GM15510 (cell line): ENCODE results near the gene MYT1.

Experiments
- POLR2A ChIP-seq: IDR thresholded peaks from 3 replicates; pipeline ENCODE4 v1.6.1; 2011; ENCODE audit warnings: borderline replicate concordance; ENCODE audit not compliant: insufficient read length; ENCODE audit errors: extremely low read depth

The MYT1 gene

DNA sequence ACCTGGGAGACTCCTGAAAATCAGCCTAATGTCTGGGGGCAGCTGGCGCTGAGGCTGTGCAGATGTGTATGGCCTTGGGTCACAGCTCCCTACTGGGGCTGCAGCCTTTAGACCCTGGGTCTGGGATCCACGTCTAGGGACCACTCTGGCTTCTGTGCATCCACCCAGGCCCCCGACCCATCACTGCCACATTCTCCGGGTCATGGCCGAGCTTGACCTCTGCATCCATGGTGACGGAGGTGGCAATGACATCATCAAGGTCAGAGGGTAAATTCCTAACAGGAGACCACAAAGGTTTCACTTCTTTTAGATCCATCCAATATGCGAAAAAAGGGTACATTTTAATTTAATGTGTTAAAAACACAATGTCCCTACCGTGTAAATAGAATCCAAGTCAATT is 76.8 kb downstream of the MYT1 start:
- no peak for TF ChIP-seq POLR2A

DNA sequence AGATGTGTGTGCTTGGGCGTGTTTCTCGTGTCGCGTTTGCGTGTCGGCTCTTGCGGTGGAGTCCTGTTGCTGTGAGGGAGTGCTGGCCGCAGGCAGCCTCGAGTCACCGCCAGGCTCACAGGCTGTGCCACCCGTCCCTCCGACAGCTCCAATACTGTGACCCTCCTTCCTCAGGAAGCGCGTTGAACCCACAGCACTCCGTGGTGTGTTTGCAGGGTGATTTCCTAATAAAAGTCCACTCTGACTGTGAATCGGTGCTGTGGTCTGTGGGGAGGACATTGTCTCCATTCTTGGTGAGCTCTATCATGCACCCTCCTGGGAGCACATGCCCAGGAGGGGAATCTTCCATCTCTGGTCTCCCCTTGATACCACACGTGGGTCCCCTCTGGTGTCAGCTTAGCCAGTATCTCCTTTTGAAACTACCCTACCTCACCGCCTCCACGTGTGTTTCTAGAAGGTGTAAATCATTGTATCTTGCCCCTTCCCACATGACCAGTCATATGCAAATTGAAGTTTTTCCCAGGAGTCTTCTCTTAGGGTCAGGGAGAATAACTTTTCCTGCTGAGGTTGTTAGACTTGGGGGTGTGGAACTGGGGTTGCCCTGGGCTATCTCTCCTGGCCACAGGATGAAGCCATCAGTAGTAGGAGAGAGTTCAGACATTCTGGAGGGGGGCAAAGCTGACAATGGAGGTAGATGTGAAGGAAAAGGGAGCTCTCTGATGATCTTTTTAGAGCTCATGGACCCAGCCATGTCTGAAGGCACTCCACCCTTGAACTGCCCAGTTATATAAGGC is 77.9 kb downstream of the MYT1 start:
- TF ChIP-seq POLR2A, result no peak

DNA sequence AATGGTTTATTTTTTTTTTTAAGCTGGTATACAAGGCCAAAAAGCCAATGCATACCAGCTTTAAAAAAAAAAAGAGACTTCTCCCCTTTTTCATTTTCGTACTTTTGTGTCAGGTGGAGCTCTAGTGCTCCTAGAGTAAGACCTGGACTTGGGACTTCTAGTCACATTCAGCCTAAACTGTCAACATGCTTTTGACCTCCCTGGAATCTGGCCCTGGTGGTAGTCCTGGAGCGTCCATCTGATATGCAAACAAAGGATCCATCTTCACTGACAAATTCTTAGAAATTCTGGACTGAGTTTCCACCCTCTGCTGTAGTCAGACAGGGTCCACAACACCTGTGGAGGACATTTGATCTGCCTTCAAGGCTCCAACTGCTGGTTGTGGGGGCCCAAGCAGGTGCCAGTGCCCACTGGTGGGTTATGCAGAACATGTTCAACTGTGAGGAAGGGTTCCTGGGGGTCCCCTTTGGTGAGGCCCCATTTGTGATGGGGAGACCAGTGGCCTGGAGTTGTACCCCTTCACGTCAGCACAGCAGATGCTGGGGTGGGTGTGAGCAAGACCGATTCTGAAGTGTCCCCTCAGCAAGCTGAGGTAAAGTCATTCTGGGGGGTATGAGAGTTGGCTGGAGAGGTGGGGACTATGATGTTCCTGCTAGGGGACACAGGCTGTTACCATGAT is 78.7 kb downstream of the MYT1 start:
- no peak for TF ChIP-seq POLR2A

DNA sequence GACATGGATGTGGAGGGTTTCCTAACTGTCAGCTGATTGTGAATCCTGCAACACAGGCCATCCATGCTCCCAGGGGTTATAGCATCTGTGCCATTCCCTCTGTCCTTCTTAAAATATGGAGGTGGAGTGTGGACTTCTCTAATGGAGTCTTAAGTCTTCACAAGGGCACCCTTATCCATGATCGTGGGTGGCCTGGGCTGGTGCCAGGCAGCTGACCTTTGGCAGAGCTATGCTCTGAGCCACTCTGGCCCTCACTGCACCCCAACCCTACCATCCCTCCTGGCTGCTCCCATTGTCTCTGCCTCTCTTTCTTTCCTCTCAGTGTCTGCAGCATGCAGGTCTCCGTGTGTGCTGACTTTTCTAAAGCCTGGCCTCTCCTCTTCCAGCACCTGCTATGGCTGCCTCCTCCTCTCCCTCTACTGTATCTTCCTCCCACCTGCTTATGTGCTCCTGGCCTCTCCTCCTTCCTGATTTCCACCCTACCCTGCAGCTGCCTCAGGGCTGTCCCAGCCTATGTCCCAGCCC is 80.1 kb downstream of the MYT1 start:
- TF ChIP-seq POLR2A, result no peak

- TF ChIP-seq POLR2A, result no peak
Observed at GRCh38 chr20:64244870-64245603, 80.8 kb downstream of the MYT1 start.

GRCh38 chr20:64245746-64246595 is 81.7 kb downstream of the MYT1 start:
- no peak for TF ChIP-seq POLR2A

DNA sequence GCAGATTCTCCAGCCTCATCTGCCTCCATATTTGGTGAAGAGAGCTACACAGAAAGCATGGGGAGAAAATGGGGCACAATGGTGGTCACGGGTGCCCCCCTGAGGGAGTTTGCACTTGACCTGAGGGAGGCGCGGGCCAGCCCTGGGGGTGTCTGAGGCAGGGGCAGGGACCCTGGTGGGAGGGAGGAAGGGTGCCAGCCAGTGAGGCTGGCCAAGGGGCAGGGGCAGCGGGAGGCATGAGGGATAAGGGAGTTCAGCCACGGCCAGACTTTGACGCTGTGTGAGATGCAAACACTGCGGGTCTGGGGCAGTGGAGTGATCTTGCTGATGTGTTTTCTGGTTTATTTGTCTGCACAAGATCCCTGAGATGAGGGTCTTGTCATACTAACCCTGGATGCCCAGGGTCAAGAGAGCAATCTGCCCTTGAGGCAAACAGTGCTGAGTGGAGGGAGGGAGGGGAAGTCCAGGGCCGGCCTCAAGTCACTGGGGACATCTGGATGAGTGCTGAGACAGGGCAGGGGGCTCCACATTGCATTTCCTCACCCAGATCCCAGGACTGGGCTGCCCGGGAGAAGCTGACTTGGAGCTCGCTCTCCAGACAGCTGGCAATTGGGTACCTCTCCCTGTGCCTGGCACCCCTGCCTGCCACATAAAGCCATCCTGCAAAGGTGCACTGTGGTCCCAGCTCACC is 82.5 kb downstream of the MYT1 start:
- no peak for TF ChIP-seq POLR2A

DNA sequence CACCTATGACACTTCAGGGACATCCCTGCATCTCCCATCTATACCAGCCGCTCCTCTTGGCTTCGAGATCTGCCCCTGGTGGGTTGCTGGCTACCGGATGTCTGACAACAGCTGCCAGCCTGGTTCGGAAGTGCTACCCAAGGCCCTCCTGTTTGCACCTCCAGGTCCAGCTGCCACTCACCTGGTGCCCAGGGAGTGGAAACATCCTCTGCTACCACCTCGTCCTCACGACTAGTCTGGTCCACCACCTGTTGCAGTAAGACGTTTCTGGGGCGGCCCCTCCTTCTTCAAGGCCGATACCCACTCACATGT is 83.0 kb downstream of the MYT1 start:
- no peak for TF ChIP-seq POLR2A

GRCh38 chr20:64247970-64248841 is 84.0 kb downstream of the MYT1 start:
- TF ChIP-seq POLR2A, result no peak

- TF ChIP-seq POLR2A, result no peak
Observed at GRCh38 chr20:64250027-64250426, 85.8 kb downstream of the MYT1 start.

- no peak for TF ChIP-seq POLR2A
Observed at GRCh38 chr20:64253000-64253383, 88.7 kb downstream of the MYT1 start.

DNA sequence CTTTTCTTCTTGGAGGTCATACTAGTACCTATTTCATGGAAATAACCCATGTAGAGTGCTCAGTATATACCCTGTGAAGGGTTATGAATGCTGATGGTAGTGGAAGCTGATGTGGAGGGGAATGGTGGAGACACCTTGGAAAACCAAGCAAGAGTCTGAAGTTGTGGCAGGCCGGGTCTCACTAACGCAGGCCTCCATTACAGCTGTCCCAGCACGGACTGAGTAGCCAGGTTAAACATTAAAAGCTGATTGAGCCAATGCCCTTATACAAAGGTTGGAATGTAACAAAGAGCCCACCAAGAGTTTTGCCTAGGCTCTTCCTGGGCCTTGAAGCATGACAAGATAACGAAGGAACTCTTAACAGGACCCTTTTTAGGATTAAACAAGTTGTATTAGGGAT is 89.2 kb downstream of the MYT1 start:
- no peak for TF ChIP-seq POLR2A

DNA sequence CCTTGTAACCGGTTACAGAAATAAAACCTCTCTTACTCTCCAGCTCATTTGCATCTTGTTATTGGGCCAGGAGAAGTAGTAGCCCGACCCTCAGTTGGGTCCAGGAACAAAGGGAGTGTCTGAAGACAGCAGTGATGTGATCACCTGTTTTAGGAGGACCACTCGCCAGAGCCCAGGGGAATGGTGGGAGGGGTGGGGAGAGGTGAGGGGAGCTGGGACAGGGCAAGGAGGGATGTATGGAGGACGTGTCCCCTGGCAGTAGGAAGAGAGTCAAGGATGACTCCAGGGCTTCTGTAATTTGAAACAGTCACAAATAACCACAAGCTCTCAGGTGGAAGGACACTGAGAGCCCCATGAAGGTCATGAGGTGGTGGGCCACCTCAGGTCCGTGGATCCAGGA is 89.9 kb downstream of the MYT1 start:
- no peak for TF ChIP-seq POLR2A

DNA sequence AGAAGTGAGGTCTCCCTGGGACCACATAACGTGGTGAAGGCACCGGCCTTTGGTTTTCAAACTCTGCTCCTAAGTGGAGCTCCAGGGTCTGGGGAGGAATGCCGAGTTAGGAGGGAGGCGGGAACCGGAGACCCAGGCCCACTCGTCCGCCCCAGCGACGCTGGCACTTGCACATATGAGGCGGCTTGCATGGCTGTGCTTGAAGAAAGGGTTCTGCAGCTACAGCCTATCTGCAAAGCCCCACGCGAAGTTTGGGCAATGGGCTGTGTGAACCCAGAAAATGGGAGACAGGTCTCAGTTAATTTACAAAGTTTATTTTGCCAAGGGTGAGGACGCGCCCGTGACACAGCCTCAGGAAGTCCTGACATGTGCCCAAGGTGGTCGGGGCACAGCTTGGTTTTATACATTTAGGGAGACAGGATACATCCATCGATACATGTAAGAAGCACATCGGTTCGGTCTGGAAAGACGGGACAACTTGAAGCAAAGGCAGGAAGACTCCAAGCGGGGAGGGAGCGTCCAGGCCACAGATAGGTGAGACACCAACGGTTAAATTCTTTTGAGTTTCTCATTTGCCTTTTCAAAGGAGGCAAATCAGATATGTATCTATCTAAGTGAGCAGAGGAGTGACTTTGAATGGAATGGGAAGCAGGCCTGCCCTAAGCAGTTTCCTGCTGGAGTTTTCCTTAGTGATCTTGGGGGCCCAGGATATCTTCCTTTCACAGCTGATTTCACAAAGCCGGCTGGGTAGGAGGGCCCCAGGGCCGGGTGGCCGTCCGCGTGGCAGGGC is 90.5 kb downstream of the MYT1 start:
- TF ChIP-seq POLR2A, result no peak
